HG02642 (cell line): Measurements from ENCODE around the gene MAP3K20.
"Not testable (repeated sequence)": the region's sequence is repeated elsewhere in the genome, so short reads cannot be mapped to it uniquely, and the experiment has no call there.

Experiments used
- ATAC-seq: cut with Tn5 transposase; IDR thresholded peaks from one replicate; pipeline ENCODE4 v1.9.1; 2021; ENCODE audit warnings: mild to moderate bottlenecking; ENCODE audit not compliant: unreplicated experiment, poor library complexity

The MAP3K20 gene

DNA sequence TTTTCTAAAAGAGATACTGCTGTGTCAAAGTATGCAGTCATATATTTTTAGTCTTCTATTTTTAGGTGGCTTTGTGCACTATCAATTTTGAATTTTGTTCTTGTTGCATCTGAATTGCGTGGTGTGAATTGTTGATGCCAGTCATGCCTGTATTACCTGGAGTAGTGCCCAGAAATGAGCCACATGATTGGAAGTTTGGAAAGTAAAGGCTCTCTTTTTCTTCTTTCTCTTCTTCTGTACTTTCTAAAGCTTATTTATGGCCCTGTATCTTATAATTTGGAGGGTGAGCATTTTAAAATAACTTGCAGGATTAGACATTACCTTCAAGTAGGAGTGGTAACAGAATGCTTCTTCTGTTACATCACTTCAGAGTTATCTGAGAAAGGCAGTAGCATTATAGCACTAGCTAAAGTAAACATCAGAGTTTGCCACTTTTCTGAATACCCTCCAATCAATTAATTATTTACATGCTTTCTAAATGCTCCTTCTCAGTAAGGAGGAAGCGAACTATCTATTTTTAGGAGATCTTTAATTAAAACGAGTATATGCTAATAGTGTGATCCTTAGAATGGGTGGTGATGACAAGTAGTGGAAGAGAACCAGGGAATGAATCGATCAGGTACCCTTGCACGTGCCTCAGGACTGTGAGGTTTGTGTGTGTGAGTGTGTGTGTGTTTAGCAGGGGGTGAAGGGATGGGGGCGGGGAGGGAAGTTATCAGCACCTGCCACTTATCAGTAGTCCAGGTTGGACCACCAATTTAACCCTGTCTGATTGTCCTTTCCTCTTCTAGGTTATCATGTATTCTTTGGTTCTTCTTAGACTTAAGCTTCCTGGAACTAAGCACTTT is 112.5 kb downstream of the MAP3K20 start:
- ATAC-seq: no peak

DNA sequence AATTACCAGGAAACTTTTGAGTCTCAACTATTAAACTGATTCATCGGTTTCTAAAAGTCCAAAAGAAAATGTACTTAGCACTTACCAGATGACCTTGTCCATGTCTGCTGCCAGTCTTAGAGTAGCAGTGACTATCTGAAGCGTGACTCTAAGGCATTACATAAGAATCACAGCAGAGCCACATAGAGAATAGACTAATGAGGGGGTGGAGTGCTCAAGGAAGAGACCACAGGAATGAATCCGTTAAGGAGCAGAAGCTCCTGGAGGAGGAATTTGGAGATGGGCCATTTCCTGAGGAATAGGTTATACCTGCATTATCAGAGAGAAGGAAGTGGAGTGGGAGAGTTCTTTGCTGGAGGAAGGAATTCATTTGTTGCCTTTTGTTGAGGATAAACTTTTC is 116.0 kb downstream of the MAP3K20 start:
- no peak for ATAC-seq

DNA sequence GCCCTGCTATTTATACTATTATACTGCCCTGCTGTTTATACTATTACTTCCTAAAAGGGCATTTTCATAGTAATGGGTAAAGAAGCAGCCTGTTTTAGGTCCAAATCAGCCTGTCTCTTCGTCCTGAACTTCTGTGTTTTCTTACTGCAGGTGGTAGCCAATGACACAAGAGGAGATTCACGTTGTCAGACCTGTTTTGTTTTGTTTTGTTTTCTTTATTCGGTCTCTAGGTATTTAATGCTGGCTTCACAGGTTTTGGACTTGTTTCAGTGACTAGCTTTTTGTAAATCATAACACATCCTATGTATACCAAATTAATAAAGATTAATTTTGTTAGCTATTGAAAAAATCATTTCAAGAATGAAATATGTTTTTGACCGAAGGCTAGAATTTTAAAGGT is 116.4 kb downstream of the MAP3K20 start:
- no peak for ATAC-seq

DNA sequence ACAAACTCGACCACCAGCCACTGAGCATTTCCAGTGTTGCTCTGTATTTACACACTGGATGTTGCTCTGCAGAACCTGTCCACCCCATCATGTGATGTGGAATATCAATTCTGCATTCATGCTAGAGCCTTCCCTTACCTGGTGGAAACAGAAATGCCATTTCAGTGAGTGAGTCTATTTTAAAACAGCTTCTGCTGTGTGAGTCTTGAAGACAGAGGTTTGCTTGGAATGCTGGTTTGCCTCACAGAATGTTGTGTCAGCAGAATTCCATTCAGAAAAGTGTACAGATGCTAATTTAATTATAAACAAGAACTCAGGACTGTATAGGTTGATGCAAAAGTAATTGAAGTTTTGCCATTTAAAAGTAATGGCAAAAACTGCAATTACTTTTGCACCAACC is 118.3 kb downstream of the MAP3K20 start:
- no peak for ATAC-seq

DNA sequence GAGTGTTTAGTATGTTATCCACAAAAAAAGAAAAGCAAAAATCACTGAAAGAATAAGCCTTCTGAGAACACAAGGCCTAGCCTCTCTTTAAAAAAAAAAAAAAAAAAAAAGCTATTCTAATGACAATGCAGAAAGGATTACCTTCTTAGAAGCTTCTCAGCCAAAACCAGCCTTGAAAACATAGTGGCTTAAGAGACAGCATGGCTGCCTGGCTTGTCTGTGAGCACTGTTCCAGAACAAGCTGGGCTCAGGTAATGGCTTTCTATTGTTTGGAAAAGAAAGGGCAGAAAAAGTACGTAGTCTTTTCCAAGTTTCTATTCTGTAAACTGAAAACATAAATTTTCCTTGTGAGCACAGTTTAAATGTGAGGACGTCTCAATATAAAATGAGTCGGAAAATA is 119.5 kb downstream of the MAP3K20 start:
- ATAC-seq: no peak

DNA sequence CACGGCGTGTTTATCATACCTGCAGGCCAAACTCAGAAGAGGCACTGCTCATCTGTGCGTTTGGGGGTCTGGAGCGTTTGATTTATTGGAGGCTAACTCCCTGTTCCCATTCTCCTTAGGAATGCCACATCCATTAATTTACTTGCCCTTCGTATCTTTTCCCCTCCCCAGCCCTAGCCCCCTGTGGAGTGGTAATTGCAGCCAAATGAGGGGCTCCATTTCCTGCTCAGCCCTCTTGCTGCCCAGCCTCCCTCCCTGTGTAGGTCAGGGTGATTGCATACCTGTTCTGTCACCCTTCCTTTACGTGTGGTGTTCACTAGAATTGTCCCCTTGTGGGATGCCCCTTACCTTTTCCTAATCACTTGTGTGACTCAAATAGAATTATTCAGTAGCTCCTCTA is 120.4 kb downstream of the MAP3K20 start:
- no peak for ATAC-seq

DNA sequence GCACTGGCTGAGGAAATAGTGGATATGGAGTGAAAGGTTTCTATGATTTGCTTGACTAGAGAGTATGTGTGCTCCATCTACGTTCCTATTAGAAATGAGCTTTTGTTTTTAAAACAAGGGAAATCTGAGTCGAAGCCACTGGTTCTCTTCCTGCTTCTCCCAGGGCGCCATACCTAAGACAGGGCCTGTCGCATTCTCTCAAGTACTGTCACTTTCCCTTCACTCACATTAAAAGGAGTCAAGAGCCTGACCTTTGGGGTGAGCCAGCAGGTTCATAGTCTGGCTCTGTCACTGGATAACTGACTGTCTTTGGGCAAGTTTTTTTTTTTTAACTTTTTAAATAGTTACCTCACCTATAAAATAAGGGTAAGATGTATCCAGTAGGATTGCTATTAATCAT is 121.0 kb downstream of the MAP3K20 start:
- no peak for ATAC-seq

DNA sequence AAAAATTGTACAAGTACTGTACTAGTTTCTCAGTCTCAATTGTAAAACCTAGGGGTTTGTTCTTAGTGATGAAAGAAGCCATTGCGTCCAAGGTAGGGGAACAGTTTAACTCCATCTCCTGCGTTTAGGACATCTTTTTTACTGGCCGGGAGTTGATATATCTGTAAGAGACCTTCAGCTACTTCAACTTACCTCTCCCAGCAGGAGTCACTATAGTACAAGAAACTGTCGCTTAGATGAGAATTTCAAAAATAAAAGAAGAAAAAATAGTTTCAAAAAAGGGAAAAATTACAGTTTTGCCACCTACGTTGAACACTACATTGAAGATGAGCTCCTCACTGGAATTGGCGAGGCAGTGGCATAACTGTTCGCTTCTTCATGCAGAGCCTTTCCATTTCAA is 122.7 kb downstream of the MAP3K20 start:
- no peak for ATAC-seq

DNA sequence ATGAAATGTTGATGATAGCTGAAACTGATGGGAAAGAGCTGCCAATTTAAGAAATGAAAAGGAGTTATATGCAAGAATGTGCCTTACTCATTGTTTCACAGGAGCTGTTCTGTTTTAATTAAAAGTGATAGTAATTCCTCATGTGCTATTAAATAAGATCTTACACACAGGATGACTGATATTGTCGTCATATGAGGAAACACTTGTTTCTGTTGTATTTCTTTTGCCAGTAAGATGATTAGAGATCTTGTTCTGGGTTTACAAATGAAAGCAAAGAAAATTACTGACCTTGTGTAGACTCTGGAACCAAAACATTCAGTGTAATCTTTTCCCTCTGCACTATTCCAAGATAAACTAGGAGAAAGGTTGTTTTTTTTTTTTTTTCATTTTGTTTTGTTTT is 123.6 kb downstream of the MAP3K20 start:
- no peak for ATAC-seq

DNA sequence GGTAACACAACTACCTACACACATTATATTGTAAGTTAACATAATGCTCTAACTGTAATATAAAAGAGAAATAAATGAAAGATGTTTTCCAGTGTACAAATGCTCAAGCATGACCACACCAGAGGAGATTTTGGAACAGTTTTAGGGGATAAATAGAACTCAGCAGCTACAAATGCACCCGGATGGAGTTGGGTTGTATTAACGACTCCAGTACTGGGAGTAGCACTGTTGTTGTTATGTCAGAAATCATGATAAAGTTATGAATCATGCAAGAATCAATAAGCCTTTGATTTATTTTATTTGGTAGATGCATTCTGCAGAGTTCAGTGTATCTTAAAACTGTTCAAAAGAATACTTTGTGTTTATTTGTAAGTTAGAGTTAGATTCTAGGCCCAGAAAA is 126.9 kb downstream of the MAP3K20 start:
- ATAC-seq: no peak

DNA sequence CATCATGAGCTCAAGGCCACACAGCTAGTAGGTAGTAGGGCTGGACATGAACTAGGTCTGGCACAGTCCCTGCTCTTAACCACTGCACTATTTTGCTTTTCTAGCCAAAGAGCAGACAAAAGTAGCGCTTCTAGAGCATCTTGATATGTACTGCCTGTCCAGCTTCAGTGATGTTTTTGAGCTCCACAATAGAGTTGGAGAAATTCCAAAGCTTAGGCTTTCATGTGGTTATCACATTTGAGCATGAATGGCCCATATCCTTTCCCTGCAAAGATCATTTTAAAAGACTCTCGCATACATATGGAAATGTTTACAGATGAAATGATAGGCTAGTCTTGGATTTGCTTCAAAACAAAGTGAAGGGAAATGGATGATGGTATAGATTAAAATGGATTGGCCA is 128.7 kb downstream of the MAP3K20 start:
- no peak for ATAC-seq

DNA sequence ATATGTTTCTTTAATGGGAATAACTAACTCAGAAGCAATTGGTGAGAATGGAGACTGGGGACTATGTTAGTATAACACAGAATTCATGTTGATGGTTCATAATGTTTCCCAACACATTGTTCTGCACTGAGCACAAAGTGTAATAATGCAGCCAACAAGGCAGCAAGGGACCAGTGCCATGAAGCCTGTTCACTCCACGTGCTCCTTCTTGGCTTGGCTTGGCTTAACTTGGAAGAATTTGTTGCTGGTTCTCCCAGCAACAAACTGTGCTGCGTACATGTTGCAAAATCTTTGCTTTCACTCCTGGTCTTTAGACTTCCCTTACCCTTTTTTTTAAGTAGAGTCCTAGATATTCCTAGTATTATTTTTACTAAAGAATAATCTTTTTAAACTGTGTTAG is 129.7 kb downstream of the MAP3K20 start:
- no peak for ATAC-seq

DNA sequence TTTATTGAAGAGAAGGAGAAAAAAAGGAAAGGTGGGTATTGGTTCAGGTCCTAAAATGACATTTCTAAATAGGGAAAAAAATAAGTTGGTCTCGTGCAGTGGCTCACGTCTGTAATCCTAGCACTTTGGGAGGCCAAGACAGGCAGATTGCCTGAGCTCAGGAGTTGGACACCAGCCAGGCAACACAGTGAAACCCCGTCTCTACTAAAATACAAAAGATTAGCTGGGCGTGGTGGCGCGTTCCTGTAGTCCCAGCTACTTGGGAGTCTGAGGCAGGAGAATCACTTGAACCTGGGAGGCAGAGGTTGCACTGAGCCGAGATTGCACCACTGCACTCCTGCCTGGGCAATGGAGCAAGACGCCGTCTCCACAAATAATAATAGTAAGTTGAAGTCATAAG is 131.5 kb downstream of the MAP3K20 start:
- ATAC-seq: not testable (repeated sequence)

DNA sequence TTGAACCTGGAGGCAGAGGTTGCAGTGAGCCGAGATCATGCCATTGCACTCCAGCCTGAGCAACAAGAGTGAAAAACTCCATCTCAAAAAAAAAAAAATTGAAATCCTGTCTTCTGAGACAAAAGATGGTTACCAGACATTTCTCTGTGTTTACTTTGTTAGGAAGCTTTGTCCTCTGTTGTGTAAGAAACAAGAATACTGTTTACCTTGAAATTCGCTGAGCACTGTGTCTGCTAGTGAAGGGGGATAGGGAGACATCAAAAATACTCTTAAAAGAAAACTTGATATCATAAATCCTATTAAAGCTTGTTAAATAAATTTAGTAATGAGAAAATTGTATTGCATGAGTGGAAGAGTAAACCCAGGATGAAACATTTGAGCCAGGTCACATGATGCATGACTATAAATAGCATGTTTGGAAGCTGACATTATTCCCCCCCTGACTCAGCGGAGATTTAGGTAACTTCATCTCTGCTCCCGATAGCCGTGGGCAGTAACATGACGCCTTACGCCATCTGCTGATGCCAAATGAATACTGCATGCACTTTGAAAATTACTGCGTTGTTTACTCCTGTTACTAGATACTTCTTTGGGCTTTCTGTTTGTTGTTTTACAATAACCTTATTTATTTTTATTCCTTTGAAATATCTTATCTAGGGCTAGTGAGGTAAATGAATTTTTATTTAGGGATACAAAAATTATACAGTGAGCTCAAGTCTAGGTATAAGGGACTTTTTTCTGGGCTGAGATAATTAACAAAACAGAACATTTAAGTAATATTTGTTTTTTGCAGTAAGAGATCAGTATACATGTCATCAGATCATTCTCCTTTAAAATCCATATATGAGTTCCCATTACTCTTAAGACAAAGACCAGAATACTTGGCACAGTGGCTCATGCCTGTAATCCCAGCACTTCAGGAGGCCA is 134.9 kb downstream of the MAP3K20 start:
- no peak for ATAC-seq

DNA sequence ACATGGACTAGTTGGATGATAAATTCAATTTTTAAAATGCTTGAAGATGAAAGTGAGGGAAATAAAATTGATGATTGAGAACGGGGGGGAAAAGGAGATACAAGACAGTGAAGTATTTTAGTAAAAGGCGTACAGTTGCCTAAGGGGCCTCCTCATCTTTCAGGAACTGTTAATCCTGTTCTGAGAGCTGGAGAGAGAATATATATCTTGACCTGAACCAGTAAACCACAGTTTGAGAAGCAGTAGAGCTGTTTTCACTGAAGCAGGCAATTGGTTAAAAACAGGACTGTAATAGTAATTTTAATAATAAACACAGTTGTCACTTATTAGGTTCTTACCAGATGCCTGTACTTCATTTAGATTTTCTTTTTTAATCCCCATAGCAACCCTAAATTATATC is 137.5 kb downstream of the MAP3K20 start:
- no peak for ATAC-seq

DNA sequence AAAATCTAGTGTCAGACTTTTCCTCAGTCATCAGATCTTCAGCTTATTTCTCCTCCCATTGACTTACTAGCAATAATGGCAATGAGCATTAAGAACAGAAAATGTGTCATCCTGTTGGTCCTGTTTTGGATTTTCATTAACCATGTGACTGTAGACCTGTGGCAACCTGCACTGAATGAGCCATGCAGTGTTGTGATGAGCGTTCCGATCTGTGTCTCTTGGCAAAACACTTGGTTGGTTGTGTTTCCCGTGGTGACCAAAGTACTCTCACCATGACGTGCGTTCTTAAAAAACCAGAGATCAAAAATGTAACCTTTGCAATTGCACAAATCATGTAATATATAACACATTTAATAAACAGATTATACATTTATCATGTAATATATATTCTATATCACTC is 138.6 kb downstream of the MAP3K20 start:
- no peak for ATAC-seq

DNA sequence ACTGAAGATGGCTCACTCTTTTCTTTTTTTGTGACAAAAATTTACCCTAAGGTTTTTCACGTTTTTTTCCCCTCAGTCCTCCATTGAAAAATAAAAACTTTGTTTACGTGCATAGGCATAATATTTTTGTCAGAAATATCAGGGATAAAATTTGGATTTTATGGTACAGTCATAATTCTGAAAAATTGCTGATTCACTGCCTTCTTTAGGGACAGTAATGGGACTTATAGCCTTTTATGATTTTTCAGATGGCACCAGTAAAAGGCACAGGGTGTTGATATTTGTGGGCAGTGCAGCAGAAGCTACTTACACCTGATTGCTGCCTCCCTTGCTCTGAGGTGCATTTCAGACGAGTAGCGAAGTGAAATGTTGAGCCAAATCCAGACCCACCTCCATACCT is 139.7 kb downstream of the MAP3K20 start:
- ATAC-seq: no peak

DNA sequence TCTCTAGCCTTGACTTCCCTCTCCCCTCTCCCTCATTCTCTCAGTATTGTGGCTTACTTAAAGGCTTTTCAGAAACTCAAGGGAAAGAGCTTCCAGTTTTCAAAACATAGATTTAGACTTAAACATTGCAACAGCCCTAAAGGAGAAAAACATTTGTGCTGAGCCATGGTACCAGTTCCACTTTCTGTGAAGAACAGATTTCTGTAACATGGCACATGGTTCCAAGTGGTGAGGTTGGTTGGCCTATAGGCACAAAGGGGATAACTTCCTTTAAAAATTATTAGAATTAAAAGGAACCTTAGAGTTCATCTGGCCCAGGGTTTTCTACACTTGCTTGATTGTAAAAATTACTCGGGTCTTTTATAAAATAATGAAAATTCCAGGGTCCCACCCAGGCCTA is 140.4 kb downstream of the MAP3K20 start:
- no peak for ATAC-seq

DNA sequence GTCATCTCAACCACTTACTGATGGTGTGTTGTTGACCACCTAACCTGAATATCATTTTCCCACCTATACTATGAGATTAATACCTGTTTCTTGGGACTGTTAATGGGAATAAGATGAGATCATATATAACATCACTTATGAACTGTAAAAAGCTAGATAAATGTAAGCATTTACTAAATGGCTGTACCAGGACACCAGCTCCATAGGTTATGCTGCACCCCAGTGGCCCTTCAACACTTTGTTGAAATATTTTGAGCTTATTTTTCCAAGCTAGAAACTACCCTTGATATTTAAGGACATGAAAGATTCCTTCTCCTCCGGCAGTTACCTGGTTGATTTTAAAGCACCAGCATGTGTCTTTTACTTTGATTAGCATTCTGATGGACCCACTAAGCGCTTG is 141.0 kb downstream of the MAP3K20 start:
- ATAC-seq: no peak

DNA sequence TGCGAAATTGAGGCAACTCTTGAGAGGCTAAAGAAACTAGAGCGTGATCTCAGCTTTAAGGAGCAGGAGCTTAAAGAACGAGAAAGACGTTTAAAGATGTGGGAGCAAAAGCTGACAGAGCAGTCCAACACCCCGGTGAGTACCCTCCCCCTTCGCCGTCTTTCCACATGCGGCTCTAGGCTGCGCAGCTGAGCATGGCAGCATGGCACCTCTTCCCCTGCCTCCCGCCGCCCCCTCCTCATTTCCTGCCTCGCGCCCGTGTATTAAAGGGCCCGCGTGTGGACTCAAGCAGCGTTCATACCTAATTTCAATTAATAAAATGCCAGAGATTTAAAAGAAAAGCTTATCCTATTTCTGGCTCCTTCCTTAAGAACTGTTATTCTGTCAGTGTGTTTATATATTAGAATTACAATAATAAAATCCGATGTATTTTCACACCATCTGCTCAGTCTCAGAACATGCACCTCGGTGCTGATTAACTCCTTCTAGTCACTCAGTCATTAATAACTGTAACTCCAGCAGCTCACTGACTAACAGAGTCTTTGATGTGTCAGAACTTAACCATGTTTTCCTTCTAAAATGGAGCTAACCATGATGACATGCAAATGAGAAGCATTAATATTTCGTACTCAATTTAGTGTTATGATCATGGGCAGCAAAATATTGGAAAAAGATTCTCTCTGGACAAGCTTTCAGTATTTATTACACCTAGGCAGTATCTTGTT is 141.6 kb downstream of the MAP3K20 start:
- no peak for ATAC-seq
